Colonic mucosa (tissue), 4 donors: ENCODE data around the gene TENM3. TPM values are rescaled to one million over a fixed set of nuclear protein-coding genes. Genes with fewer than 3 reads are reported as not detected.
"Not testable (repeated sequence)": the region's sequence is repeated elsewhere in the genome, so short reads cannot be mapped to it uniquely, and the experiment has no call there.

ENCODE experiments used
- DNase-seq: peaks from one replicate; pipeline ENCODE4 v3.0.0-alpha.2; 2020
- H3K27ac ChIP-seq: fragments of 200-600 bp; one replicate; pipeline ENCODE4 v1.8.0; 2021
- H3K27me3 ChIP-seq: fragments of 200-600 bp; one replicate; pipeline ENCODE4 v1.8.0; 2021
- H3K36me3 ChIP-seq: fragments of 200-600 bp; one replicate; pipeline ENCODE4 v1.8.0; 2021
- H3K4me1 ChIP-seq: fragments of 200-600 bp; one replicate; pipeline ENCODE4 v1.8.0; 2021; ENCODE audit warnings: mild to moderate bottlenecking
- H3K4me3 ChIP-seq: fragments of 200-600 bp; one replicate; pipeline ENCODE4 v1.8.0; 2021
- H3K9ac ChIP-seq, 2 donors: one replicate each; pipeline ENCODE4 v1.7.0; 2013; ENCODE audit warnings: control low read depth in 2 of 2, low read depth in 2 of 2, low read length in 2 of 2
- H3K9me3 ChIP-seq: fragments of 200-600 bp; one replicate; pipeline ENCODE4 v1.8.0; 2021
- CTCF ChIP-seq: fragments of 200-600 bp; IDR thresholded peaks from one replicate; pipeline ENCODE4 v1.8.0; 2022; ENCODE audit warnings: antibody characterized with exemption, mild to moderate bottlenecking
- intact Hi-C: fragments of 100-400 bp; cut with DNase I; formaldehyde crosslinking; loops from one replicate; pipeline ENCODE4 v1.14.1; 2022
- total RNA-seq, 2 donors: library from RNA; stranded (reverse); fragmentation: NEBNext Ultra II Directional in 1 of 2; extraction: Animal tissue kit (Norgen Biotek cat#: 25700) in 1 of 2; gene quantifications; one replicate each; pipeline ENCODE4 v1.2.1, GENCODE V29; 2021
- donor health status: healthy.
- donor health status: DM: no; HTN: no; CAD: no.
- donor health status: DM: no; HTN: no; CAD: no.

Gene TENM3
- total RNA-seq, 2 donors from 2014 or later: 0.32 to 1.6 TPM

- no peak for DNase-seq
- no peaks in the 10 kb centered on the region for H3K36me3 ChIP-seq
- H3K27me3 ChIP-seq: no peaks in the 10 kb centered on the region
- H3K27ac ChIP-seq: no peak overlapping the region
- no peaks in the 10 kb centered on the region for H3K9me3 ChIP-seq
- intact Hi-C loops: no loop called here
- TF ChIP-seq CTCF: no peak
- no peak overlapping the region for H3K9ac ChIP-seq
- no peak overlapping the region for H3K4me3 ChIP-seq
- H3K4me1 ChIP-seq: no peaks in the 10 kb centered on the region
Measured at GRCh38 chr4:182233310-182234090, 9.7 kb upstream of the TENM3 start.

GRCh38 chr4:182235021-182235795 lies 8.0 kb upstream of the TENM3 start:
- TF ChIP-seq CTCF: no peak
- H3K36me3 ChIP-seq: no peaks in the 10 kb centered on the region
- H3K27me3 ChIP-seq: no peaks in the 10 kb centered on the region
- no peak overlapping the region for H3K4me3 ChIP-seq
- H3K27ac ChIP-seq: no peak overlapping the region
- no peak overlapping the region for H3K9ac ChIP-seq
- no peak for DNase-seq
- intact Hi-C loops: no loop called here
- no peaks in the 10 kb centered on the region for H3K9me3 ChIP-seq
- H3K4me1 ChIP-seq: no peaks in the 10 kb centered on the region

GRCh38 chr4:182236186-182236585 lies 7.0 kb upstream of the TENM3 start:
- no peak for TF ChIP-seq CTCF
- H3K27ac ChIP-seq: no peak overlapping the region
- no peak for DNase-seq
- H3K4me3 ChIP-seq: no peak overlapping the region
- H3K4me1 ChIP-seq: no peaks in the 10 kb centered on the region
- no peaks in the 10 kb centered on the region for H3K9me3 ChIP-seq
- no peaks in the 10 kb centered on the region for H3K36me3 ChIP-seq
- no peak overlapping the region for H3K9ac ChIP-seq
- intact Hi-C loops: no loop called here
- H3K27me3 ChIP-seq: no peaks in the 10 kb centered on the region

GRCh38 chr4:182237010-182237409 lies 6.2 kb upstream of the TENM3 start:
- H3K27ac ChIP-seq, DNase-seq, H3K27me3 ChIP-seq, H3K4me3 ChIP-seq, H3K9ac ChIP-seq, H3K36me3 ChIP-seq, intact Hi-C loops, H3K9me3 ChIP-seq, H3K4me1 ChIP-seq: not testable (repeated sequence)

GRCh38 chr4:182238355-182238931 lies 4.8 kb upstream of the TENM3 start:
- no peak overlapping the region for H3K4me3 ChIP-seq
- intact Hi-C loops: no loop called here
- H3K9me3 ChIP-seq: no peaks in the 10 kb centered on the region
- DNase-seq: no peak
- H3K27ac ChIP-seq: no peak overlapping the region
- H3K27me3 ChIP-seq: no peaks in the 10 kb centered on the region
- no peak overlapping the region for H3K9ac ChIP-seq
- H3K4me1 ChIP-seq: no peaks in the 10 kb centered on the region
- TF ChIP-seq CTCF: no peak
- H3K36me3 ChIP-seq: no peaks in the 10 kb centered on the region
